OCI-LY7 (cell line): ENCODE data around the gene RBM22. TPM values are rescaled to one million over a fixed set of nuclear protein-coding genes. Genes with fewer than 3 reads are reported as not detected.

Source experiments
- BruUV-seq: library from RNA; stranded (reverse); fragments of 400-500 nt; replicated peaks from 2 replicates; lab custom pipeline; 2021; lab: Mats Ljungman, UMichigan
- CTCF ChIA-PET: fragments of 300-600 bp; sonication (Branson Sonifier 250); formaldehyde crosslinking; loops from one replicate; lab custom pipeline; 2022; ENCODE audit warnings: antibody characterized with exemption; ENCODE audit not compliant: unreplicated experiment; lab: Charles Lee
- POLR2A ChIA-PET: fragments of 300-600 bp; sonication (Branson Sonifier 250); formaldehyde crosslinking; loops from one replicate; lab custom pipeline; 2022; ENCODE audit warnings: antibody characterized with exemption; lab: Charles Lee
- DNase-seq: peaks from one replicate; pipeline ENCODE4 v3.0.0-alpha.2; 2015; ENCODE audit warnings: low spot score
- H2AFZ ChIP-seq: fragments of 200-600 bp; sonication (generic), shearing (Covaris generic); 2 replicates; pipeline ENCODE4 v1.6.1; 2014; ENCODE audit warnings: mild to moderate bottlenecking, antibody characterized with exemption, low read length, moderate library complexity
- H3K27ac ChIP-seq: fragments of 200-600 bp; sonication (generic); 2 replicates; pipeline ENCODE4 v1.5.1; 2014; ENCODE audit warnings: mixed run types, low read depth, mild to moderate bottlenecking, moderate library complexity, low read length, inconsistent platforms; ENCODE audit not compliant: poor library complexity, severe bottlenecking
- H3K36me3 ChIP-seq: fragments of 200-600 bp; sonication (generic); 2 replicates; pipeline ENCODE4 v1.6.1; 2014; ENCODE audit warnings: mild to moderate bottlenecking, antibody characterized with exemption, low read length, moderate library complexity, mixed read lengths; ENCODE audit not compliant: insufficient read depth
- H3K4me1 ChIP-seq: fragments of 200-600 bp; sonication (generic); 2 replicates; pipeline ENCODE4 v1.5.1; 2014; ENCODE audit warnings: mild to moderate bottlenecking, low read length; ENCODE audit not compliant: insufficient read depth, poor library complexity, severe bottlenecking
- H3K4me2 ChIP-seq: fragments of 200-600 bp; sonication (generic); 2 replicates; pipeline ENCODE4 v1.6.1; 2014; ENCODE audit warnings: mild to moderate bottlenecking, low read length
- H3K4me3 ChIP-seq: fragments of 200-600 bp; sonication (generic); 2 replicates; pipeline ENCODE4 v1.5.1; 2014; ENCODE audit warnings: mild to moderate bottlenecking, low read depth, low read length; ENCODE audit not compliant: poor library complexity, severe bottlenecking
- H3K79me2 ChIP-seq: fragments of 200-600 bp; sonication (generic); 2 replicates; pipeline ENCODE4 v1.6.1; 2016; ENCODE audit warnings: low read depth, mild to moderate bottlenecking, low read length, moderate library complexity, mixed read lengths; ENCODE audit not compliant: insufficient read depth
- H3K9me2 ChIP-seq: fragments of 200-600 bp; sonication (generic); 2 replicates; pipeline ENCODE4 v1.6.1; 2016; ENCODE audit warnings: mild to moderate bottlenecking, low read length, mixed read lengths; ENCODE audit not compliant: insufficient read depth
- H3K9me3 ChIP-seq: fragments of 200-600 bp; sonication (generic); 2 replicates; pipeline ENCODE4 v1.6.1; 2014; ENCODE audit warnings: mild to moderate bottlenecking, mixed run types, low read length, mixed read lengths
- H4K20me1 ChIP-seq: fragments of 200-600 bp; sonication (generic); 2 replicates; pipeline ENCODE4 v1.6.1; 2014; ENCODE audit warnings: mild to moderate bottlenecking, antibody characterized with exemption, low read length, moderate library complexity, mixed read lengths; ENCODE audit not compliant: insufficient read depth
- EZH2phosphoT487 ChIP-seq: fragments of 200-600 bp; sonication (generic); IDR thresholded peaks from 2 replicates; pipeline ENCODE4 v1.6.1; 2018; ENCODE audit warnings: low read depth, borderline replicate concordance, mild to moderate bottlenecking, mixed run types, antibody characterized with exemption, low read length, moderate library complexity, mixed read lengths
- intact Hi-C: fragments of 100-400 bp; cut with micrococcal nuclease; formaldehyde crosslinking; loops from one replicate; pipeline ENCODE4 v1.10.0; 2022; ENCODE audit not compliant: unreplicated experiment
- total RNA-seq, 2 experiments: library from RNA; depleted of rRNA in 1 of 2; stranded (reverse); fragments of >200 nt in 1 of 2; shearing (Covaris generic) in 1 of 2; gene quantifications; 2 replicates each; pipeline ENCODE4 v1.2.3, GENCODE V29; 2014 to 2022
- TF ChIP-seq, protein P1 (sequence below): fragments of 200-600 bp; sonication (generic); conservative IDR thresholded peaks from 2 replicates; pipeline ENCODE4 v1.5.1; 2014; ENCODE audit warnings: mild to moderate bottlenecking, antibody characterized with exemption, low read length, moderate library complexity, mixed read lengths

The RBM22 gene
- total RNA-seq, 2 experiments from 2014 or later: 45.6 to 46.7 TPM

DNA sequence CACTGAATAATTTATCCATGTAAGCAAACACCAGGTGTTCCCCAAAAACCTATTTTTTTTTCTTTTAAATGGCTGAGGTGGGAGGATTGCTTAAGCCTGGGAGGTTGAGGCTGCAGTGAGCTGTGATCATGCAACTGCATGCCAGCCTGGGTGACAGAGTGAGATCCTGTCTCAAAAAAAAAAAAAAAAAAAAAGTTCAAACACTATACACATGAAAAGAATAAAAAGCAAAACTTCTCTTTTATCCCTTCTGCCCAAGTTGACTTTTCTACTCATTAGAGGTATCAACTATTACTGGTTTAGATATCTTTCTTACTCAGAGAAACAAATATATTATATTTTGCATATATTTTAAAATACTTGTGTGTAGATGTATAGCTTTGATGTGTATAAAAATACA lies 40.1 kb upstream of the RBM22 start:
- H3K79me2 ChIP-seq: no peaks in the 10 kb centered on the region
- no peaks in the 10 kb centered on the region for H4K20me1 ChIP-seq
- ChIA-PET POLR2A (interaction anchor here (0.6 to 1.5 kb wide), 5 partner anchors 10 to 697 kb away, joined by 3 to 6 read pairs (median 3); partner anchors contain the start of gene DCTN4), CTCF (no interaction called here)
- DNase-seq: no peak
- intact Hi-C loops: no loop called here
- H3K36me3 ChIP-seq: peaks cover 3% of the 10 kb centered on the region; the same call in 1 of the 2 replicates
- no peak overlapping the region for H3K4me2 ChIP-seq
- no peaks in the 10 kb centered on the region for H3K9me3 ChIP-seq
- no peak for TF ChIP-seq EZH2phosphoT487
- TF ChIP-seq, protein P1, sequence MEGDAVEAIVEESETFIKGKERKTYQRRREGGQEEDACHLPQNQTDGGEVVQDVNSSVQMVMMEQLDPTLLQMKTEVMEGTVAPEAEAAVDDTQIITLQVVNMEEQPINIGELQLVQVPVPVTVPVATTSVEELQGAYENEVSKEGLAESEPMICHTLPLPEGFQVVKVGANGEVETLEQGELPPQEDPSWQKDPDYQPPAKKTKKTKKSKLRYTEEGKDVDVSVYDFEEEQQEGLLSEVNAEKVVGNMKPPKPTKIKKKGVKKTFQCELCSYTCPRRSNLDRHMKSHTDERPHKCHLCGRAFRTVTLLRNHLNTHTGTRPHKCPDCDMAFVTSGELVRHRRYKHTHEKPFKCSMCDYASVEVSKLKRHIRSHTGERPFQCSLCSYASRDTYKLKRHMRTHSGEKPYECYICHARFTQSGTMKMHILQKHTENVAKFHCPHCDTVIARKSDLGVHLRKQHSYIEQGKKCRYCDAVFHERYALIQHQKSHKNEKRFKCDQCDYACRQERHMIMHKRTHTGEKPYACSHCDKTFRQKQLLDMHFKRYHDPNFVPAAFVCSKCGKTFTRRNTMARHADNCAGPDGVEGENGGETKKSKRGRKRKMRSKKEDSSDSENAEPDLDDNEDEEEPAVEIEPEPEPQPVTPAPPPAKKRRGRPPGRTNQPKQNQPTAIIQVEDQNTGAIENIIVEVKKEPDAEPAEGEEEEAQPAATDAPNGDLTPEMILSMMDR: no peak
- H3K27ac ChIP-seq: no peak overlapping the region
- no peak overlapping the region for H3K4me3 ChIP-seq
- no TSS peak for BruUV-seq
- H3K9me2 ChIP-seq: no peaks in the 10 kb centered on the region
- H3K4me1 ChIP-seq: no peaks in the 10 kb centered on the region
- no peak overlapping the region for H2AFZ ChIP-seq

DNA sequence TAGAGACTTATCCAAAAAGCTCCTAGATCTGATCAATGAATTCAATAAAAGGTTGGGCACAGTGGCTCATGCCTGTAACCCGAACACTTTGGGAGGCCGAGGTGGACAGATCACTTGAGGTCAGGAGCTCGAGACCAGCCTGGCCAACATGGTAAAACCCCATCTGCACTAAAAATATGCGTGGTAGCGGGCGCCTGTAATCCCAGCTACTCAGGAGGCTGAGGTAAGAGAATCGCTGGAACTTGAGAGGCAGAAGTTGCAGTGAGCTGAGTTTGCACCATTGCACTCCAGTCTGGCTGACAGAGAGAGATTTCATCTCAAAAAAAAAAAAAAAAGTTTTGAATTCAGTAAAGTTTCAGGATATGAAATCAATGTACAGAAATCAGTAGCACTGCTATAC lies 38.0 kb upstream of the RBM22 start:
- Histone ChIP-seq H3K9me2 (no peaks in the 10 kb centered on the region), H3K4me3 (no peak overlapping the region), H3K9me3 (no peaks in the 10 kb centered on the region), H3K4me2 (no peak overlapping the region), H3K4me1 (peaks cover 6% of the 10 kb centered on the region), H2AFZ (no peak overlapping the region), H3K36me3 (peaks cover 11% of the 10 kb centered on the region), H3K27ac (no peak overlapping the region), H3K79me2 (no peaks in the 10 kb centered on the region), H4K20me1 (no peaks in the 10 kb centered on the region)
- no peak for TF ChIP-seq EZH2phosphoT487
- TF ChIP-seq, protein P1: no peak
- ChIA-PET CTCF (interaction anchor here (0.6 kb wide), 1 partner anchor 278 kb away, joined by 6 read pairs; no protein-coding TSS in a partner anchor), POLR2A (interaction anchor here (0.6 to 0.7 kb wide), 2 partner anchors 116 to 489 kb away, joined by 3 to 8 read pairs; no protein-coding TSS in a partner anchor)
- no TSS peak for BruUV-seq
- intact Hi-C loops: no loop called here
- no peak for DNase-seq

DNA sequence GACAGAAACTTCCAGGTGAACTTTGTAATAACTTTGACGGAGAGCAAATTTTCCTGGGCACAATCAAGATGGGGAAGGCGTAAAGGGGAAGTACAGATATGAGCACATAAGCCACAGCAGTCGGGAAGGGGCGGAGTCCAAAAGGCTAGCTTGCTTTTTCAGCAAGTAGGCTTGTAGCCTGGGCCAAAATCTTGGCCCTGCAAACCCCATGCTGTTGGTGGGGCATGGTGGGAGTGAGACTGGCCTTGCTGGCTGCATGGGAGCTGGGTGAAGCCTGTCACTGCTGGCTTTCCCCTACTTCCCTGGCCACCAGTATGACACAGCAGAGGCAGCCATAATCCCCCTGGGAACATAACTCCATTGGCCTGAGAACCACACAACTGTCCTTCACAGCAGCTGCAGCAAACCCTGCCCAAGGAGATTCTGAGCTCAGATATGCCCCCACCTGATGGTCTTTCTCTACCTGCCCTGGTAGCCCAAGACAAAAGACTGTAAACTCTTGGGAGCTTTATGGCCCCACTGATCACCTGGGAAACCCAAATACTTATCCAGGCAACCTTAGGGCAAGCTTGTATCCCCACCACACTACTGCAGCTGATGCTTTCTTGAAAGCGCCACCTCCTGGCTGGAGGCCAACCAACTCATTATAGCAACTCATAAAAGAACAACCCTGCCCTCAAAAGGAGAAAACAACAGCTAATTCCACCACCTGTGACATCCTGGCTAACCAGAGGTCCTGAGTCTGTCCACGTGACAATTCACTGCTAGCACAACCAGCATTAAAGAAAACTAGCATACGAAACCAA lies 33.9 kb upstream of the RBM22 start:
- Histone ChIP-seq H2AFZ (no peak overlapping the region), H3K79me2 (no peaks in the 10 kb centered on the region), H3K9me2 (no peaks in the 10 kb centered on the region), H3K36me3 (peaks cover 35% of the 10 kb centered on the region), H3K4me3 (no peak overlapping the region), H4K20me1 (no peaks in the 10 kb centered on the region), H3K9me3 (no peaks in the 10 kb centered on the region), H3K4me2 (no peak overlapping the region; the same call in 1 of the 2 replicates), H3K4me1 (peaks cover 6% of the 10 kb centered on the region), H3K27ac (no peak overlapping the region)
- no TSS peak for BruUV-seq
- TF ChIP-seq, protein P1: peak; percentile 62
- no peak for TF ChIP-seq EZH2phosphoT487
- intact Hi-C loops: no loop called here
- peak; percentile 14 for DNase-seq
- CTCF ChIA-PET: no interaction called here
- POLR2A ChIA-PET: interaction anchor here (0.6 to 1.4 kb wide), 3 partner anchors 15 to 19 kb away, joined by 3 to 4 read pairs (median 3); no protein-coding TSS in a partner anchor
